ENCODE measurements around the gene C1orf232.

The C1orf232 gene

DNA sequence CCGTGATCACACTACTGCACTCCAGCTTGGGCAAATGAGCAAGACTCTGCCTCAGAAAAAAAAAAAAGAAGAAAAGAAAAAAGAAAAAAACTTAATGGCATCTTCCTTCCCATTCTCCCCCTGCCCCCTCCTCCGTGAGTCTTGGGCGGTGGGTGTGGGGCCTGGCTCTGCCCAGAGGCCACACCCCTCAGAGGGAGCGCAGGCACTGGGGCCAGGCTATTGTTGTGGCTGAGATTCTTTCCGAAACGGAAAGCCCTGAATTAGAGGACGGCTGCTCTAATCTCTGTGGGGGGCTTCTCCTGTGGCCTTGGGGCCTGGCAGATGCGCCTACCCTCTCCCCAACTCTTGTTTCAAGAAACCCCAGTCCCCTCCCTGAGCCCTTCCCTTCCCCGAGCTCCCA, 14.0 kb downstream of the C1orf232 start:
- H3K4me3 ChIP-seq (ENCODE audit: low read depth, low read length), result no peak overlapping the region
- H3K4me1 ChIP-seq (ENCODE audit: control insufficient read depth, insufficient read depth, low read length), result no peaks in the 10 kb centered on the region
- no peaks in the 10 kb centered on the region for H3K36me3 ChIP-seq (ENCODE audit: control insufficient read depth in 2 of 2, insufficient read depth in 1 of 2, low read length in 2 of 2)
- no peak overlapping the region for H3K27ac ChIP-seq (ENCODE audit: extremely low read depth, low read depth, low read length)
- H3K9me3 ChIP-seq (ENCODE audit: control insufficient read depth, insufficient read depth, low read depth, low read length), result no peaks in the 10 kb centered on the region
- POLR2A ChIA-PET, result no interaction called here
- CTCF ChIA-PET, result interaction anchor here (0.8 to 2.7 kb wide), 4 partner anchors 10 to 52 kb away, joined by 3 to 18 read pairs (median 6); no protein-coding TSS in a partner anchor
- TF ChIP-seq SETDB1 (IDR thresholded peaks at IDR 0.05; ENCODE audit: insufficient read length, low read length) (no peak), ZFHX2 (tag by site-specific recombination; conservative IDR thresholded peaks at IDR 0.05) (no peak; the same call in 1 of the 2 replicates), YY2 (tag by site-specific recombination; IDR thresholded peaks at IDR 0.05) (no peak), KLF1 (tag by site-specific recombination; IDR thresholded peaks at IDR 0.05) (peak; percentile 78), ZNF223 (tag by site-specific recombination; IDR thresholded peaks at IDR 0.05) (peak; percentile 90)
- TF ChIP-seq, protein P1, sequence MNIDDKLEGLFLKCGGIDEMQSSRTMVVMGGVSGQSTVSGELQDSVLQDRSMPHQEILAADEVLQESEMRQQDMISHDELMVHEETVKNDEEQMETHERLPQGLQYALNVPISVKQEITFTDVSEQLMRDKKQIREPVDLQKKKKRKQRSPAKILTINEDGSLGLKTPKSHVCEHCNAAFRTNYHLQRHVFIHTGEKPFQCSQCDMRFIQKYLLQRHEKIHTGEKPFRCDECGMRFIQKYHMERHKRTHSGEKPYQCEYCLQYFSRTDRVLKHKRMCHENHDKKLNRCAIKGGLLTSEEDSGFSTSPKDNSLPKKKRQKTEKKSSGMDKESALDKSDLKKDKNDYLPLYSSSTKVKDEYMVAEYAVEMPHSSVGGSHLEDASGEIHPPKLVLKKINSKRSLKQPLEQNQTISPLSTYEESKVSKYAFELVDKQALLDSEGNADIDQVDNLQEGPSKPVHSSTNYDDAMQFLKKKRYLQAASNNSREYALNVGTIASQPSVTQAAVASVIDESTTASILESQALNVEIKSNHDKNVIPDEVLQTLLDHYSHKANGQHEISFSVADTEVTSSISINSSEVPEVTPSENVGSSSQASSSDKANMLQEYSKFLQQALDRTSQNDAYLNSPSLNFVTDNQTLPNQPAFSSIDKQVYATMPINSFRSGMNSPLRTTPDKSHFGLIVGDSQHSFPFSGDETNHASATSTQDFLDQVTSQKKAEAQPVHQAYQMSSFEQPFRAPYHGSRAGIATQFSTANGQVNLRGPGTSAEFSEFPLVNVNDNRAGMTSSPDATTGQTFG (tag by site-specific recombination; IDR thresholded peaks at IDR 0.05; ENCODE audit: borderline replicate concordance), result no peak
- TF ChIP-seq, protein P2, sequence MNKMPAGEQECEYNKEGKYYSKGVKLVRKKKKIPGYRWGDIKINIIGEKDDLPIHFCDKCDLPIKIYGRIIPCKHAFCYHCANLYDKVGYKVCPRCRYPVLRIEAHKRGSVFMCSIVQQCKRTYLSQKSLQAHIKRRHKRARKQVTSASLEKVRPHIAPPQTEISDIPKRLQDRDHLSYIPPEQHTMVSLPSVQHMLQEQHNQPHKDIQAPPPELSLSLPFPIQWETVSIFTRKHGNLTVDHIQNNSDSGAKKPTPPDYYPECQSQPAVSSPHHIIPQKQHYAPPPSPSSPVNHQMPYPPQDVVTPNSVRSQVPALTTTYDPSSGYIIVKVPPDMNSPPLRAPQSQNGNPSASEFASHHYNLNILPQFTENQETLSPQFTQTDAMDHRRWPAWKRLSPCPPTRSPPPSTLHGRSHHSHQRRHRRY (tag by site-specific recombination; IDR thresholded peaks at IDR 0.05), result no peak
- TF ChIP-seq, protein P3, sequence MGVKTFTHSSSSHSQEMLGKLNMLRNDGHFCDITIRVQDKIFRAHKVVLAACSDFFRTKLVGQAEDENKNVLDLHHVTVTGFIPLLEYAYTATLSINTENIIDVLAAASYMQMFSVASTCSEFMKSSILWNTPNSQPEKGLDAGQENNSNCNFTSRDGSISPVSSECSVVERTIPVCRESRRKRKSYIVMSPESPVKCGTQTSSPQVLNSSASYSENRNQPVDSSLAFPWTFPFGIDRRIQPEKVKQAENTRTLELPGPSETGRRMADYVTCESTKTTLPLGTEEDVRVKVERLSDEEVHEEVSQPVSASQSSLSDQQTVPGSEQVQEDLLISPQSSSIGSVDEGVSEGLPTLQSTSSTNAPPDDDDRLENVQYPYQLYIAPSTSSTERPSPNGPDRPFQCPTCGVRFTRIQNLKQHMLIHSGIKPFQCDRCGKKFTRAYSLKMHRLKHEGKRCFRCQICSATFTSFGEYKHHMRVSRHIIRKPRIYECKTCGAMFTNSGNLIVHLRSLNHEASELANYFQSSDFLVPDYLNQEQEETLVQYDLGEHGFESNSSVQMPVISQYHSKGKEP (tag by site-specific recombination; IDR thresholded peaks at IDR 0.05), result no peak

DNA sequence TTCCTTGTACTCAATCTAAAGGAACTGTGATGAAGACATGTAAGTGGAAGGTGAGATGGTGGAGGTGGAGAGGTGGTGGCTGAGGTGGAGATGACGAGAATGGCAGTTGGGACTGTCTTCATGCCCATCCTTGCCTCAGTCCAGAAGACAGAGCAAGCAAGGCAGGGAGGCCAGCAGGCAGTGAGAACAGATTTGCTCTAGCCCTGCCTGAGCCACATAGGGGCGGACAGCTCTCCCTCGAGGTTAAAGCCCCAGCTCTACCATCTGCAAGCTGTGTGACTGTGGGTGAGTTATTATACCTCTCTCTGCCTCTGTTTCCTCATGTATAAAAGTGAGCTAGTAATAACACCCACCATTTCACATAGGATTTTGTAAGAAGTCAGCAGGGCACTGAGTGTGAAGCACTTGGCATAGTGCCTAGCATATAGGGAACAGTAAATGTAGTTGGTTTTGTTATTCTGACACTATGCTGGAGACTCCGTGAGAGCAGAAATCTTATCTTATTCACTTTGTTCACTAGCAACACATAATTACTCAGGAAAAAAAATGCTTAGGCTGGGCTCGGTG, 14.7 kb downstream of the C1orf232 start:
- ChIA-PET CTCF (interaction anchor here (0.7 to 1.8 kb wide), 3 partner anchors 9 to 55 kb away, joined by 3 to 8 read pairs (median 3); no protein-coding TSS in a partner anchor), POLR2A (no interaction called here)
- no peak overlapping the region for H3K27ac ChIP-seq (ENCODE audit: extremely low read depth, low read depth, low read length)
- H3K4me3 ChIP-seq (ENCODE audit: low read depth, low read length), result no peak overlapping the region
- no peaks in the 10 kb centered on the region for H3K9me3 ChIP-seq (ENCODE audit: control insufficient read depth, insufficient read depth, low read depth, low read length)
- H3K36me3 ChIP-seq (ENCODE audit: control insufficient read depth in 2 of 2, insufficient read depth in 1 of 2, low read length in 2 of 2), result no peaks in the 10 kb centered on the region
- no peaks in the 10 kb centered on the region for H3K4me1 ChIP-seq (ENCODE audit: control insufficient read depth, insufficient read depth, low read length)
- TF ChIP-seq, protein P4, sequence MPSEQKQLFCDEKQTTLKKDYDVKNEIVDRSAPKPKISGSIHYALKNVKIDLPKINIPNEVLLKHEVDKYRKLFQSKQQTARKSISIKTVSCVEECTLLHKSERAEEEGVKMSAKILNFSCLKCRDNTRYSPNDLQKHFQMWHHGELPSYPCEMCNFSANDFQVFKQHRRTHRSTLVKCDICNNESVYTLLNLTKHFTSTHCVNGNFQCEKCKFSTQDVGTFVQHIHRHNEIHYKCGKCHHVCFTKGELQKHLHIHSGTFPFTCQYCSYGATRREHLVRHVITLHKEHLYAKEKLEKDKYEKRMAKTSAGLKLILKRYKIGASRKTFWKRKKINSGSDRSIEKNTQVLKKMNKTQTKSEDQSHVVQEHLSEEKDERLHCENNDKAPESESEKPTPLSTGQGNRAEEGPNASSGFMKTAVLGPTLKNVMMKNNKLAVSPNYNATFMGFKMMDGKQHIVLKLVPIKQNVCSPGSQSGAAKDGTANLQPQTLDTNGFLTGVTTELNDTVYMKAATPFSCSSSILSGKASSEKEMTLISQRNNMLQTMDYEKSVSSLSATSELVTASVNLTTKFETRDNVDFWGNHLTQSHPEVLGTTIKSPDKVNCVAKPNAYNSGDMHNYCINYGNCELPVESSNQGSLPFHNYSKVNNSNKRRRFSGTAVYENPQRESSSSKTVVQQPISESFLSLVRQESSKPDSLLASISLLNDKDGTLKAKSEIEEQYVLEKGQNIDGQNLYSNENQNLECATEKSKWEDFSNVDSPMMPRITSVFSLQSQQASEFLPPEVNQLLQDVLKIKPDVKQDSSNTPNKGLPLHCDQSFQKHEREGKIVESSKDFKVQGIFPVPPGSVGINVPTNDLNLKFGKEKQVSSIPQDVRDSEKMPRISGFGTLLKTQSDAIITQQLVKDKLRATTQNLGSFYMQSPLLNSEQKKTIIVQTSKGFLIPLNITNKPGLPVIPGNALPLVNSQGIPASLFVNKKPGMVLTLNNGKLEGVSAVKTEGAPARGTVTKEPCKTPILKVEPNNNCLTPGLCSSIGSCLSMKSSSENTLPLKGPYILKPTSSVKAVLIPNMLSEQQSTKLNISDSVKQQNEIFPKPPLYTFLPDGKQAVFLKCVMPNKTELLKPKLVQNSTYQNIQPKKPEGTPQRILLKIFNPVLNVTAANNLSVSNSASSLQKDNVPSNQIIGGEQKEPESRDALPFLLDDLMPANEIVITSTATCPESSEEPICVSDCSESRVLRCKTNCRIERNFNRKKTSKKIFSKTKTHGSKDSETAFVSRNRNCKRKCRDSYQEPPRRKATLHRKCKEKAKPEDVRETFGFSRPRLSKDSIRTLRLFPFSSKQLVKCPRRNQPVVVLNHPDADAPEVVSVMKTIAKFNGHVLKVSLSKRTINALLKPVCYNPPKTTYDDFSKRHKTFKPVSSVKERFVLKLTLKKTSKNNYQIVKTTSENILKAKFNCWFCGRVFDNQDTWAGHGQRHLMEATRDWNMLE (tag by site-specific recombination; conservative IDR thresholded peaks at IDR 0.05; ENCODE audit: low read depth), result no peak
- TF ChIP-seq ZNF585B (tag by site-specific recombination; IDR thresholded peaks at IDR 0.05), result no peak
- no peak for TF ChIP-seq ZNF561 (tag by site-specific recombination; IDR thresholded peaks at IDR 0.05; ENCODE audit: borderline replicate concordance)
- TF ChIP-seq ZNF239 (tag by site-specific recombination; IDR thresholded peaks at IDR 0.05), result no peak
- peak; percentile 89 for TF ChIP-seq ZNF664 (tag by site-specific recombination; IDR thresholded peaks at IDR 0.05)
- TF ChIP-seq ZBTB8A (tag by site-specific recombination; IDR thresholded peaks at IDR 0.05), result no peak
- no peak for TF ChIP-seq HOXA7 (CRISPR knock-in tag; IDR thresholded peaks at IDR 0.05; ENCODE audit: borderline replicate concordance)
- TF ChIP-seq ZNF10 (tag by site-specific recombination; IDR thresholded peaks at IDR 0.05), result no peak
- TF ChIP-seq, protein P5, sequence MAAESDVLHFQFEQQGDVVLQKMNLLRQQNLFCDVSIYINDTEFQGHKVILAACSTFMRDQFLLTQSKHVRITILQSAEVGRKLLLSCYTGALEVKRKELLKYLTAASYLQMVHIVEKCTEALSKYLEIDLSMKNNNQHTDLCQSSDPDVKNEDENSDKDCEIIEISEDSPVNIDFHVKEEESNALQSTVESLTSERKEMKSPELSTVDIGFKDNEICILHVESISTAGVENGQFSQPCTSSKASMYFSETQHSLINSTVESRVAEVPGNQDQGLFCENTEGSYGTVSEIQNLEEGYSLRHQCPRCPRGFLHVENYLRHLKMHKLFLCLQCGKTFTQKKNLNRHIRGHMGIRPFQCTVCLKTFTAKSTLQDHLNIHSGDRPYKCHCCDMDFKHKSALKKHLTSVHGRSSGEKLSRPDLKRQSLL (tag by site-specific recombination; IDR thresholded peaks at IDR 0.05), result peak; percentile 56; the same call in 1 of the 2 replicates
- TF ChIP-seq ZNF555 (tag by site-specific recombination; conservative IDR thresholded peaks at IDR 0.05), result no peak
- TF ChIP-seq SETDB1 (IDR thresholded peaks at IDR 0.05; ENCODE audit: insufficient read length, low read length), result no peak
- TF ChIP-seq GLIS2 (tag by site-specific recombination; IDR thresholded peaks at IDR 0.05), result no peak
- no peak for TF ChIP-seq ZNF37A (tag by site-specific recombination; IDR thresholded peaks at IDR 0.05)
- TF ChIP-seq ZNF366 (tag by site-specific recombination; conservative IDR thresholded peaks at IDR 0.05), result no peak
- TF ChIP-seq, protein P6, sequence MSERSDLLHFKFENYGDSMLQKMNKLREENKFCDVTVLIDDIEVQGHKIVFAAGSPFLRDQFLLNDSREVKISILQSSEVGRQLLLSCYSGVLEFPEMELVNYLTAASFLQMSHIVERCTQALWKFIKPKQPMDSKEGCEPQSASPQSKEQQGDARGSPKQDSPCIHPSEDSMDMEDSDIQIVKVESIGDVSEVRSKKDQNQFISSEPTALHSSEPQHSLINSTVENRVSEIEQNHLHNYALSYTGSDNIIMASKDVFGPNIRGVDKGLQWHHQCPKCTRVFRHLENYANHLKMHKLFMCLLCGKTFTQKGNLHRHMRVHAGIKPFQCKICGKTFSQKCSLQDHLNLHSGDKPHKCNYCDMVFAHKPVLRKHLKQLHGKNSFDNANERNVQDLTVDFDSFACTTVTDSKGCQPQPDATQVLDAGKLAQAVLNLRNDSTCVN (tag by site-specific recombination; optimal IDR thresholded peaks at IDR 0.05), result no peak

Data from HEK293 (cell line).